Parathyroid adenoma (tissue), 2 donors: ENCODE results near the gene THEMIS.
"Not testable (repeated sequence)": the region's sequence is repeated elsewhere in the genome, so short reads cannot be mapped to it uniquely, and the experiment has no call there.

ENCODE experiments used
- H2AFZ ChIP-seq: fragments of 300-600 bp; sonication (generic); one replicate; pipeline ENCODE4 v1.7.0; 2017; ENCODE audit warnings: antibody characterized with exemption, mild to moderate bottlenecking
- H3K27ac ChIP-seq: fragments of 300-600 bp; sonication (generic); one replicate; pipeline ENCODE4 v1.7.0; 2017
- H3K27me3 ChIP-seq: fragments of 300-600 bp; sonication (generic); one replicate; pipeline ENCODE4 v1.7.0; 2017; ENCODE audit warnings: low read length; ENCODE audit not compliant: control insufficient read depth, insufficient read depth
- H3K36me3 ChIP-seq: fragments of 300-600 bp; sonication (generic); one replicate; pipeline ENCODE4 v1.7.0; 2017; ENCODE audit warnings: low read length; ENCODE audit not compliant: control insufficient read depth, insufficient read depth
- H3K4me1 ChIP-seq: fragments of 300-600 bp; sonication (generic); one replicate; pipeline ENCODE4 v1.7.0; 2017; ENCODE audit warnings: control low read depth
- H3K4me2 ChIP-seq: fragments of 300-600 bp; sonication (generic); one replicate; pipeline ENCODE4 v1.7.0; 2017; ENCODE audit warnings: low read length
- H3K4me3 ChIP-seq: fragments of 300-600 bp; sonication (generic); one replicate; pipeline ENCODE4 v1.7.0; 2017; ENCODE audit warnings: low read depth, low read length
- H3K79me2 ChIP-seq: fragments of 300-600 bp; sonication (generic); one replicate; pipeline ENCODE4 v1.7.0; 2017; ENCODE audit warnings: control low read depth
- H3K9ac ChIP-seq: fragments of 300-600 bp; sonication (generic); one replicate; pipeline ENCODE4 v1.7.0; 2017; ENCODE audit warnings: mild to moderate bottlenecking
- H3K9me3 ChIP-seq: fragments of 300-600 bp; sonication (generic); one replicate; pipeline ENCODE4 v1.7.0; 2017; ENCODE audit warnings: low read length; ENCODE audit not compliant: control insufficient read depth
- TF ChIP-seq, protein P1 (sequence below): fragments of 300-600 bp; sonication (generic); IDR thresholded peaks from one replicate; pipeline ENCODE4 v1.7.0; 2017; ENCODE audit warnings: antibody characterized with exemption, mild to moderate bottlenecking
- donor health status: primary hyperparathyroidism.

THEMIS gene

DNA sequence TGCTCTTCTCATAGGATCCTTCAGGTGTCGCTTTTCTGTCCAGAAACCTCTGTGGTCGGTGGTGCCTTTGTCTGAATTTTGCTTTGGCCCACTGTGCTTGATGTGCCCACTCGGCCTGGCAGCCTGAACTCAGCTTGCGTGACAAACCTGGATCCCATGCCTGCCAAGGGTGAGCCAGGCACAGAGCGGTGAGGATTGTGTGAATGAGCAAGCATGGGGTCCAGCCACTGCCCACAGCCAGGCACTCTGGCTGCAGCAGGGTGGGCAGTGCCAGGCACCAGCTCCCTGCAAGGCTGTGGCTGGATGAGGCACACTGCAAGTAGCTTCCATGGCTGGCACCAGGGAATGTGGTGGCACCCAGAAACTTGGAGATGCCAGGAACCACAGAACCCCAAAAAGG, 110.3 kb downstream of the THEMIS start:
- H3K36me3 ChIP-seq = no peaks in the 10 kb centered on the region
- H2AFZ ChIP-seq = no peak overlapping the region
- no peaks in the 10 kb centered on the region for H3K79me2 ChIP-seq
- TF ChIP-seq, protein P1, sequence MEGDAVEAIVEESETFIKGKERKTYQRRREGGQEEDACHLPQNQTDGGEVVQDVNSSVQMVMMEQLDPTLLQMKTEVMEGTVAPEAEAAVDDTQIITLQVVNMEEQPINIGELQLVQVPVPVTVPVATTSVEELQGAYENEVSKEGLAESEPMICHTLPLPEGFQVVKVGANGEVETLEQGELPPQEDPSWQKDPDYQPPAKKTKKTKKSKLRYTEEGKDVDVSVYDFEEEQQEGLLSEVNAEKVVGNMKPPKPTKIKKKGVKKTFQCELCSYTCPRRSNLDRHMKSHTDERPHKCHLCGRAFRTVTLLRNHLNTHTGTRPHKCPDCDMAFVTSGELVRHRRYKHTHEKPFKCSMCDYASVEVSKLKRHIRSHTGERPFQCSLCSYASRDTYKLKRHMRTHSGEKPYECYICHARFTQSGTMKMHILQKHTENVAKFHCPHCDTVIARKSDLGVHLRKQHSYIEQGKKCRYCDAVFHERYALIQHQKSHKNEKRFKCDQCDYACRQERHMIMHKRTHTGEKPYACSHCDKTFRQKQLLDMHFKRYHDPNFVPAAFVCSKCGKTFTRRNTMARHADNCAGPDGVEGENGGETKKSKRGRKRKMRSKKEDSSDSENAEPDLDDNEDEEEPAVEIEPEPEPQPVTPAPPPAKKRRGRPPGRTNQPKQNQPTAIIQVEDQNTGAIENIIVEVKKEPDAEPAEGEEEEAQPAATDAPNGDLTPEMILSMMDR = no peak
- no peak overlapping the region for H3K9ac ChIP-seq
- no peak overlapping the region for H3K4me2 ChIP-seq
- H3K27ac ChIP-seq = no peak overlapping the region
- no peaks in the 10 kb centered on the region for H3K9me3 ChIP-seq
- no peak overlapping the region for H3K4me3 ChIP-seq
- H3K4me1 ChIP-seq = no peaks in the 10 kb centered on the region
- H3K27me3 ChIP-seq = no peaks in the 10 kb centered on the region

DNA sequence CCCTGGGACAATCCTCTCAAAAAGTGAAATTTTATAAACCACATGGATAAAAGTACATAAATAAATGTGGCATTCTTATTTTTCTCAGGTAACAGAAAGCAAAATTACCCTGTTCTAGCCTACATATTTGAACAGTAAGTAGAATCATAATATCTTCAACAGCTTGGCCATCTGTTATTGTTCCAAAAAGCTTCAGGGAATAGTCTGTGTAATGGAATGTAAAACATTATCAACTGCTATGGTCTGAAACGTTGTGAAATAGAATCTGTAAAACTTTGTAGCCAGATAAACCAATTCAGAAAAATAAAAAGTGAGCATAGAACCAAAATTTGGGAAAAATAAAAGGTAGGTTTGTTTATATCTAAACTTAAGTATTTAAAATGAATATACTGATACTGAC, 114.7 kb downstream of the THEMIS start:
- H3K27ac ChIP-seq = no peak overlapping the region
- H3K27me3 ChIP-seq = no peaks in the 10 kb centered on the region
- no peak overlapping the region for H2AFZ ChIP-seq
- no peaks in the 10 kb centered on the region for H3K36me3 ChIP-seq
- no peaks in the 10 kb centered on the region for H3K4me1 ChIP-seq
- H3K9ac ChIP-seq = no peak overlapping the region
- no peak overlapping the region for H3K4me3 ChIP-seq
- no peaks in the 10 kb centered on the region for H3K9me3 ChIP-seq
- TF ChIP-seq, protein P1 = no peak
- H3K79me2 ChIP-seq = no peaks in the 10 kb centered on the region
- no peak overlapping the region for H3K4me2 ChIP-seq

DNA sequence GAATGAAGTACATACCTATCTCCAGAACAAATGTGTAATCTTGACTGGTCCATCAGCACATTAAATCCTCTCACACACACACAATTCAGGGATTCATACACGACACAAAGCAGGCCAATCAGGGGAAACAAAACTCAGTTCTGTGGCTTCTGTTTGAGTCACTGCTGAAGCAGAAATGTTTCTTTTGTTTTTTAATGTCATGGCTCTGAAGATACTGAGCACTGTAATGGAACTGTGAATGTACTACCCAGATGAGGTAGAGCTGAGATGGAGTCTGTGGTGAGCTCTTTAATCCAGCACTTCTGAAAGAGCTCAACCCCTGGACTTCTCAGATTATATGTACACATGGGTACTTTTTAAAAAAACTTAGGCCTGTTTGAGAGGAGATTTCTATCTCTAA, 116.4 kb downstream of the THEMIS start:
- H3K79me2 ChIP-seq = no peaks in the 10 kb centered on the region
- TF ChIP-seq, protein P1 = no peak
- H3K27ac ChIP-seq = no peak overlapping the region
- no peaks in the 10 kb centered on the region for H3K27me3 ChIP-seq
- H3K4me1 ChIP-seq = no peaks in the 10 kb centered on the region
- no peak overlapping the region for H2AFZ ChIP-seq
- H3K4me2 ChIP-seq = no peak overlapping the region
- no peaks in the 10 kb centered on the region for H3K9me3 ChIP-seq
- H3K9ac ChIP-seq = no peak overlapping the region
- no peaks in the 10 kb centered on the region for H3K36me3 ChIP-seq
- no peak overlapping the region for H3K4me3 ChIP-seq

DNA sequence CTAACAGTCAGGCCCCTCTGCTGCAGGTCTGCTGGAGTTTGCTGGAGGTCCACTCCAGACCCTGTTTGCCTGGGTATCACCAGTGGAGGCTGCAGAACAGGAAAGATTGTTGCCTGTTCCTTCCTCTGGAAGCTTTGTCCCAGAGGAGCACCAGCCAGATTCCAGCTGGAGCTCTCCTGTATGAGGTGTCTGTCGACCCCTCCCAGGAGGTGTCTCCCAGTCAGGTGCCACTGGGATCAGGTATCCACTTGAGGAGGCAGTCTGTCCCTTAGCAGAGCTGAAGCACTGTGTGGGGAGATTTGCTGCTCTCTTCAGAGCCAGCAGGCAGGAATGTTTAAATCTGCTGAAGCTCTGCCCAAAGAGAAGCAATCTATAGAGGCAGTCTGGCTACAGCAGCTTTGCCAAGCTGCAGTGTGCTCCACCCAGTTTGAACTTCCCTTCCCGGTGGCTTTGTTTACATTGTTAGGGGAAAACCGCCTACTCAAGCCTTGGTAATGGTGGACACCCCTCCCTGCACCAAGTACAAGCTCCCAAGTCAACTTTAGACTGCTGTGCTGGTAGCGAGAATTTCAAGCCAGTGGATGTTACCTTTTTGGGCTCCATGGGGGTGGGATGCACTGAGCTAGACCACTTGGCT, 119.1 kb downstream of the THEMIS start:
- H3K27ac ChIP-seq, H2AFZ ChIP-seq, H3K27me3 ChIP-seq, H3K79me2 ChIP-seq, H3K9me3 ChIP-seq, H3K9ac ChIP-seq, H3K4me2 ChIP-seq, H3K4me3 ChIP-seq, H3K4me1 ChIP-seq, H3K36me3 ChIP-seq: not testable (repeated sequence)

DNA sequence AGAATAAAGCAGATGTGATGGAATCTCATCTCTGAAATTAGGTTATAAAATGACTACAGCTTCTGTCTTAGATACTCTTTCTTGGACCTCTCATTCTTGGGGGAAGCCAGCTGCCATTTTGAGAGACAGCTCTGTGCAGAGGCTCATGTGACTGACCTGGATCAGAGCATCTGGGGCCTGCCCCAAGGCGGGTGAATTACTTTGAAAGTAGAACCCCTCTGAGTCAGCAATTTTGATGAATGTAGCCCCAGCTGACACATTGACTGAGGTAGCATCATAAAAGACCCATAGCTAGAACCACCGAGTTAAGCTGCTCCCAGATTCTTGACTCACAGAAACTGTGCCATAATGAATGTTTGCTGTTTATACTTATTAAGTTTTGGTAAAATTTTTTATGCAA, 124.5 kb downstream of the THEMIS start:
- TF ChIP-seq, protein P1 = no peak
- Histone ChIP-seq H3K9me3 (no peaks in the 10 kb centered on the region), H2AFZ (no peak overlapping the region), H3K4me3 (no peak overlapping the region), H3K36me3 (no peaks in the 10 kb centered on the region), H3K4me2 (no peak overlapping the region), H3K4me1 (no peaks in the 10 kb centered on the region), H3K27ac (no peak overlapping the region), H3K27me3 (no peaks in the 10 kb centered on the region), H3K9ac (no peak overlapping the region), H3K79me2 (no peaks in the 10 kb centered on the region)
